HCT116 (cell line): ENCODE results near the gene NPTX1. TPM values are rescaled to one million over a fixed set of nuclear protein-coding genes. Genes with fewer than 3 reads are reported as not detected.

Experiments used
- ATAC-seq: fragments of 200-7000 bp; cut with Tn5 transposase; 2 replicates; pipeline ENCODE4 v1.9.1; 2020; ENCODE audit warnings: mild to moderate bottlenecking, moderate library complexity
- BruUV-seq: library from RNA; stranded (reverse); fragments of 400-500 nt; replicated peaks from 2 replicates; lab custom pipeline; 2021; lab: Mats Ljungman, UMichigan
- CTCF ChIA-PET: fragments of 300-600 bp; sonication (Branson Sonifier 250); formaldehyde crosslinking; loops from one replicate; lab custom pipeline; 2021; ENCODE audit warnings: antibody characterized with exemption; lab: Charles Lee
- POLR2A ChIA-PET: fragments of 300-600, 350-600 bp; sonication (Branson Sonifier 250); formaldehyde crosslinking; loops from one replicate; lab custom pipeline; 2021; ENCODE audit warnings: antibody characterized with exemption; lab: Charles Lee
- RAD21 ChIA-PET, 2 experiments: fragments of 300-600 bp; sonication (Branson Sonifier 250); formaldehyde crosslinking; loops; one replicate each; lab custom pipeline; 2023; ENCODE audit warnings: low total read pairs in 2 of 2; ENCODE audit not compliant: uncharacterized antibody in 2 of 2, unreplicated experiment in 2 of 2, low non-redundant PET in 1 of 2; lab: Charles Lee
- DNase-seq: peaks from one replicate; pipeline ENCODE4 v3.0.0-alpha.2; 2010; ENCODE audit warnings: low read depth, low spot score
- H2AFZ ChIP-seq: fragments of 200-600 bp; shearing (Covaris generic), sonication (generic); 2 replicates; pipeline ENCODE4 v1.6.1; 2017; ENCODE audit warnings: low read depth, mixed run types, mixed read lengths, antibody characterized with exemption, low read length; ENCODE audit not compliant: poor library complexity, severe bottlenecking
- H3K27ac ChIP-seq: 2 replicates; pipeline ENCODE4 v1.5.1; 2012; ENCODE audit warnings: low read depth, low read length
- H3K27me3 ChIP-seq: fragments of 200-600 bp; sonication (generic); 2 replicates; pipeline ENCODE4 v1.6.1; 2016; ENCODE audit warnings: mixed run types, low read length, mixed read lengths; ENCODE audit not compliant: insufficient read depth
- H3K36me3 ChIP-seq, 2 experiments: fragments of 200-500 bp in 1 of 2; fragments of 200-600 bp in 1 of 2; sonication (Bioruptor generic) in 1 of 2; sonication (generic) in 1 of 2; 2 replicates each; pipeline versions ENCODE4 v1.5.1 to v1.6.1; 2014 to 2016; ENCODE audit warnings: low read length in 2 of 2, inconsistent platforms in 1 of 2, mixed read lengths in 1 of 2, mixed run types in 1 of 2; ENCODE audit not compliant: insufficient read depth in 2 of 2, control insufficient read depth in 1 of 2
- H3K4me1 ChIP-seq, 2 experiments: fragments of 200-600 bp in 1 of 2; sonication (generic) in 1 of 2; 2 replicates each; pipeline versions ENCODE4 v1.5.1 to v1.6.1; 2012 to 2017; ENCODE audit warnings: low read length in 2 of 2, inconsistent platforms in 1 of 2, mild to moderate bottlenecking in 1 of 2, mixed read lengths in 1 of 2, mixed run types in 1 of 2, moderate library complexity in 1 of 2; ENCODE audit not compliant: insufficient read depth in 2 of 2, control insufficient read depth in 1 of 2
- H3K4me2 ChIP-seq: fragments of 200-600 bp; sonication (generic); 2 replicates; pipeline ENCODE4 v1.6.1; 2017; ENCODE audit warnings: mixed run types, low read length, mixed read lengths
- H3K4me3 ChIP-seq, 2 experiments: fragments of 200-600 bp in 1 of 2; sonication (generic) in 1 of 2; replicated peaks in 1 of 2; 2 replicates each; pipeline ENCODE4 v1.5.1; 2011 to 2016; ENCODE audit warnings: low read length in 2 of 2, control low read depth in 1 of 2, low read depth in 1 of 2, mild to moderate bottlenecking in 1 of 2, mixed read lengths in 1 of 2, mixed run types in 1 of 2
- H3K79me2 ChIP-seq: fragments of 200-600 bp; sonication (generic); 2 replicates; pipeline ENCODE4 v1.6.1; 2017; ENCODE audit warnings: mild to moderate bottlenecking, mixed run types, low read length, moderate library complexity, mixed read lengths; ENCODE audit not compliant: insufficient read depth
- H3K9ac ChIP-seq: fragments of 200-600 bp; sonication (generic); 2 replicates; pipeline ENCODE4 v1.6.1; 2016; ENCODE audit warnings: low read length, mixed read lengths
- H3K9me2 ChIP-seq: fragments of 200-600 bp; sonication (generic), shearing (Covaris generic); 2 replicates; pipeline ENCODE4 v1.6.1; 2017; ENCODE audit warnings: mixed run types, mild to moderate bottlenecking, moderate library complexity; ENCODE audit not compliant: insufficient read depth
- H3K9me3 ChIP-seq, 2 experiments: fragments of 200-500 bp in 1 of 2; fragments of 200-600 bp in 1 of 2; sonication (Bioruptor generic) in 1 of 2; sonication (generic) in 1 of 2; 2 replicates each; pipeline ENCODE4 v1.6.1; 2014 to 2017; ENCODE audit warnings: low read length in 2 of 2, mixed read lengths in 2 of 2, inconsistent platforms in 1 of 2, low read depth in 1 of 2, mild to moderate bottlenecking in 1 of 2, mixed run types in 1 of 2, moderate library complexity in 1 of 2; ENCODE audit not compliant: control insufficient read depth in 1 of 2, insufficient read depth in 1 of 2
- H4K20me1 ChIP-seq: fragments of 200-600 bp; sonication (generic), shearing (Covaris generic); 2 replicates; pipeline ENCODE4 v1.6.1; 2017; ENCODE audit warnings: mixed run types, mild to moderate bottlenecking, moderate library complexity; ENCODE audit not compliant: insufficient read depth
- MAX ChIP-seq: IDR thresholded peaks from 2 replicates; pipeline ENCODE4 v1.6.1; 2012
- POLR2AphosphoS5 ChIP-seq: IDR thresholded peaks from 2 replicates; pipeline ENCODE4 v1.6.1; 2011; ENCODE audit warnings: mild to moderate bottlenecking, low read depth, low read length, moderate library complexity
- SP1 ChIP-seq: IDR thresholded peaks from 2 replicates; pipeline ENCODE4 v1.6.1; 2012; ENCODE audit warnings: low read depth
- TCF7L2 ChIP-seq: IDR thresholded peaks from 2 replicates; pipeline ENCODE4 v1.7.0; 2011; ENCODE audit warnings: borderline replicate concordance, inconsistent platforms; ENCODE audit not compliant: insufficient read depth, insufficient read length; ENCODE audit errors: extremely low read depth
- YY1 ChIP-seq: IDR thresholded peaks from 2 replicates; pipeline ENCODE4 v1.6.1; 2011; ENCODE audit warnings: low read length, low read depth, moderate library complexity, mild to moderate bottlenecking; ENCODE audit not compliant: insufficient replicate concordance; ENCODE audit errors: extremely low read depth
- intact Hi-C: fragments of 100-400 bp; cut with micrococcal nuclease; formaldehyde crosslinking; loops from 2 replicates; pipeline ENCODE4 v1.10.0; 2022
- total RNA-seq: library from RNA; stranded (reverse); gene quantifications from one replicate; pipeline ENCODE4 v1.2.1, GENCODE V29; 2021; ENCODE audit not compliant: unreplicated experiment

NPTX1 gene
- total RNA-seq, 1 experiment from 2014 or later, result 0.15 TPM

- Histone ChIP-seq H3K27me3 (peaks cover 3% of the 10 kb centered on the region; the same call in 1 of the 2 replicates), H3K27ac (no peak overlapping the region), H4K20me1 (no peaks in the 10 kb centered on the region), H3K9me3 (no peaks in the 10 kb centered on the region), H3K79me2 (no peaks in the 10 kb centered on the region), H3K4me2 (no peak overlapping the region), H2AFZ (no peak overlapping the region), H3K36me3 (no peaks in the 10 kb centered on the region), H3K4me1 (no peaks in the 10 kb centered on the region), H3K4me3 (no peak overlapping the region), H3K9me2 (no peaks in the 10 kb centered on the region), H3K9ac (no peak overlapping the region)
- ATAC-seq (no peak), DNase-seq (no peak)
- TF ChIP-seq MAX, result no peak
- ChIA-PET RAD21 (interaction anchor here in 1 of 2 experiments (0.6 kb wide), 1 partner anchor 150 kb away, joined by 3 read pairs; no protein-coding TSS in a partner anchor), CTCF (no interaction called here), POLR2A (no interaction called here)
- BruUV-seq, result no TSS peak
- intact Hi-C loops, result no loop called here
Observed at GRCh38 chr17:80432961-80433550, 43.4 kb downstream of the NPTX1 start.

- ChIA-PET RAD21 (no interaction called here), CTCF (no interaction called here), POLR2A (no interaction called here)
- H3K79me2 ChIP-seq, result no peaks in the 10 kb centered on the region
- H3K9me2 ChIP-seq, result no peaks in the 10 kb centered on the region
- intact Hi-C loops, result no loop called here
- no peak overlapping the region for H3K4me2 ChIP-seq
- ATAC-seq (no peak), DNase-seq (no peak)
- H3K4me3 ChIP-seq, result no peak overlapping the region
- no TSS peak for BruUV-seq
- no peak overlapping the region for H2AFZ ChIP-seq
- no peak overlapping the region for H3K27ac ChIP-seq
- no peaks in the 10 kb centered on the region; the same call in 1 of the 2 replicates for H3K27me3 ChIP-seq
- no peaks in the 10 kb centered on the region for H3K9me3 ChIP-seq
- no peak for TF ChIP-seq SP1
- TF ChIP-seq POLR2AphosphoS5, result no peak
- TF ChIP-seq YY1, result no peak
- TF ChIP-seq TCF7L2, result no peak
- H3K9ac ChIP-seq, result no peak overlapping the region
- no peaks in the 10 kb centered on the region for H3K4me1 ChIP-seq
- no peaks in the 10 kb centered on the region for H3K36me3 ChIP-seq
- H4K20me1 ChIP-seq, result no peaks in the 10 kb centered on the region
Observed at GRCh38 chr17:80432350-80432955, 44.0 kb downstream of the NPTX1 start.
